22Rv1 (cell line): Measurements from ENCODE around the gene NUSAP1.
A peak's percentile ranks its signal among the peaks of the same experiment; 100 is the strongest.
"Not testable (repeated sequence)": the region's sequence is repeated elsewhere in the genome, so short reads cannot be mapped to it uniquely, and the experiment has no call there.

Experiments used
- H3K27ac ChIP-seq: fragments of 450-650 bp; 2 replicates; pipeline ENCODE4 v1.5.1; 2017
- CTCF ChIP-seq: fragments of 450-650 bp; IDR thresholded peaks from 2 replicates; pipeline ENCODE4 v1.5.1; 2017; ENCODE audit warnings: mild to moderate bottlenecking
- ZFX ChIP-seq: fragments of 450-650 bp; IDR thresholded peaks from 2 replicates; pipeline ENCODE4 v1.6.1; 2017; ENCODE audit warnings: antibody characterized with exemption, borderline replicate concordance

NUSAP1 gene

GRCh38 chr15:41309226-41309905 is 23.3 kb upstream of the NUSAP1 start:
- TF ChIP-seq CTCF (no peak), ZFX (no peak)
- no peak overlapping the region for H3K27ac ChIP-seq

GRCh38 chr15:41320805-41321330 is 11.8 kb upstream of the NUSAP1 start:
- H3K27ac ChIP-seq = not testable (repeated sequence)

GRCh38 chr15:41323611-41324010 is 9.1 kb upstream of the NUSAP1 start:
- no peak overlapping the region for H3K27ac ChIP-seq
- TF ChIP-seq CTCF (no peak), ZFX (no peak)

- H3K27ac ChIP-seq = peak overlapping the region; percentile 96
These were observed 1.4 kb upstream of the NUSAP1 start for GRCh38 chr15:41331281-41331680.

GRCh38 chr15:41331833-41332193 is 868 bp upstream of the NUSAP1 start:
- TF ChIP-seq CTCF (peak; percentile 80; the same call in 1 of the 2 replicates), ZFX (no peak)
- H3K27ac ChIP-seq = peak overlapping the region; percentile 96

More at GRCh38 chr15:41331281-41331680, 1.4 kb upstream of the NUSAP1 start:
- no peak for TF ChIP-seq ZFX
- no peak for TF ChIP-seq CTCF

- H3K27ac ChIP-seq = peak overlapping the region; percentile 96
- TF ChIP-seq CTCF (no peak), ZFX (no peak)
These were observed 413 bp downstream of the NUSAP1 start for GRCh38 chr15:41333026-41333562.

GRCh38 chr15:41334293-41335120 is 1.8 kb downstream of the NUSAP1 start:
- no peak for TF ChIP-seq ZFX
- TF ChIP-seq CTCF = no peak
- H3K27ac ChIP-seq = peak overlapping the region; percentile 96
